ENCODE measurements around the gene CHN2. TPM values are rescaled to one million over a fixed set of nuclear protein-coding genes. Genes with fewer than 3 reads are reported as not detected.

CHN2 gene
- total RNA-seq, 1 experiment from 2014 or later: 7.7 TPM

GRCh38 chr7:29478687-29479240, 284.2 kb downstream of the CHN2 start:
- Histone ChIP-seq H2AFZ (ENCODE audit: low read length) (no peak overlapping the region), H3K4me3 (ENCODE audit: low read length) (no peak overlapping the region), H3K27ac (ENCODE audit: low read length) (no peak overlapping the region), H3K27me3 (ENCODE audit: low read length) (no peaks in the 10 kb centered on the region), H3K9ac (ENCODE audit: low read length) (no peak overlapping the region), H3K36me3 (ENCODE audit: low read depth, low read length) (no peaks in the 10 kb centered on the region), H3K9me2 (replicated peaks; ENCODE audit: low read length) (no peaks in the 10 kb centered on the region), H4K20me1 (ENCODE audit: low read length) (no peaks in the 10 kb centered on the region), H3F3A (ENCODE audit: low read length, unreplicated experiment) (no peaks in the 10 kb centered on the region), H3K4me1 (ENCODE audit: insufficient read depth, low read length) (no peaks in the 10 kb centered on the region), H3K4me2 (ENCODE audit: low read length) (no peak overlapping the region), H3K79me2 (ENCODE audit: low read length) (no peaks in the 10 kb centered on the region), H3K9me3 (ENCODE audit: low read length) (no peaks in the 10 kb centered on the region)
- no peak for TF ChIP-seq EZH2 (IDR thresholded peaks at IDR 0.05; ENCODE audit: low read length, unreplicated experiment)
- no peak for TF ChIP-seq EZH2phosphoT487 (IDR thresholded peaks at IDR 0.05; ENCODE audit: borderline replicate concordance, low read length)
- no peak for TF ChIP-seq CTCF (conservative IDR thresholded peaks at IDR 0.05; ENCODE audit: low read depth, low read length)
- POLR2A ChIA-PET (ENCODE audit: unreplicated experiment): no interaction called here
- no TSS peak for BruUV-seq (replicated peaks)
- intact Hi-C loops (cut with micrococcal nuclease): no loop called here
- CTCF ChIA-PET: no interaction called here
- ATAC-seq (no peak), DNase-seq (no peak)

GRCh38 chr7:29479301-29480200, 285.0 kb downstream of the CHN2 start:
- Histone ChIP-seq H3K9me2 (replicated peaks; ENCODE audit: low read length) (no peaks in the 10 kb centered on the region), H2AFZ (ENCODE audit: low read length) (no peak overlapping the region), H3F3A (ENCODE audit: low read length, unreplicated experiment) (no peaks in the 10 kb centered on the region), H3K9me3 (ENCODE audit: low read length) (no peaks in the 10 kb centered on the region), H3K9ac (ENCODE audit: low read length) (no peak overlapping the region), H3K79me2 (ENCODE audit: low read length) (no peaks in the 10 kb centered on the region), H4K20me1 (ENCODE audit: low read length) (no peaks in the 10 kb centered on the region), H3K4me3 (ENCODE audit: low read length) (no peak overlapping the region), H3K36me3 (ENCODE audit: low read depth, low read length) (no peaks in the 10 kb centered on the region), H3K27me3 (ENCODE audit: low read length) (no peaks in the 10 kb centered on the region), H3K27ac (ENCODE audit: low read length) (no peak overlapping the region), H3K4me1 (ENCODE audit: insufficient read depth, low read length) (no peaks in the 10 kb centered on the region), H3K4me2 (ENCODE audit: low read length) (no peak overlapping the region)
- ATAC-seq (no peak), DNase-seq (no peak)
- intact Hi-C loops (cut with micrococcal nuclease): no loop called here
- no TSS peak for BruUV-seq (replicated peaks)
- TF ChIP-seq EZH2phosphoT487 (IDR thresholded peaks at IDR 0.05; ENCODE audit: borderline replicate concordance, low read length) (no peak), CTCF (conservative IDR thresholded peaks at IDR 0.05; ENCODE audit: low read depth, low read length) (no peak), EZH2 (IDR thresholded peaks at IDR 0.05; ENCODE audit: low read length, unreplicated experiment) (no peak)
- ChIA-PET POLR2A (ENCODE audit: unreplicated experiment) (no interaction called here), CTCF (no interaction called here)

- intact Hi-C loops (cut with micrococcal nuclease): no loop called here
- CTCF ChIA-PET: no interaction called here
- POLR2A ChIA-PET (ENCODE audit: unreplicated experiment): no interaction called here
These were observed 285.9 kb downstream of the CHN2 start for GRCh38 chr7:29480451-29480850.

More at GRCh38 chr7:29480451-29480850, 285.9 kb downstream of the CHN2 start:
- ATAC-seq (no peak), DNase-seq (no peak)
- H3K36me3 ChIP-seq (ENCODE audit: low read depth, low read length): no peaks in the 10 kb centered on the region
- no peak overlapping the region for H2AFZ ChIP-seq (ENCODE audit: low read length)
- no peaks in the 10 kb centered on the region for H3K9me2 ChIP-seq (replicated peaks; ENCODE audit: low read length)
- TF ChIP-seq EZH2 (IDR thresholded peaks at IDR 0.05; ENCODE audit: low read length, unreplicated experiment) (no peak), CTCF (conservative IDR thresholded peaks at IDR 0.05; ENCODE audit: low read depth, low read length) (no peak), EZH2phosphoT487 (IDR thresholded peaks at IDR 0.05; ENCODE audit: borderline replicate concordance, low read length) (no peak)
- no peak overlapping the region for H3K4me3 ChIP-seq (ENCODE audit: low read length)
- BruUV-seq (replicated peaks): no TSS peak
- H3F3A ChIP-seq (ENCODE audit: low read length, unreplicated experiment): no peaks in the 10 kb centered on the region
- H3K27me3 ChIP-seq (ENCODE audit: low read length): no peaks in the 10 kb centered on the region
- H3K4me1 ChIP-seq (ENCODE audit: insufficient read depth, low read length): no peaks in the 10 kb centered on the region
- H3K9me3 ChIP-seq (ENCODE audit: low read length): no peaks in the 10 kb centered on the region
- H4K20me1 ChIP-seq (ENCODE audit: low read length): no peaks in the 10 kb centered on the region
- H3K4me2 ChIP-seq (ENCODE audit: low read length): no peak overlapping the region
- H3K79me2 ChIP-seq (ENCODE audit: low read length): no peaks in the 10 kb centered on the region
- no peak overlapping the region for H3K27ac ChIP-seq (ENCODE audit: low read length)
- no peak overlapping the region for H3K9ac ChIP-seq (ENCODE audit: low read length)
